Measurements from ENCODE around the gene FAM110A.
"Not testable (repeated sequence)": the region's sequence is repeated elsewhere in the genome, so short reads cannot be mapped to it uniquely, and the experiment has no call there.

FAM110A gene

DNA sequence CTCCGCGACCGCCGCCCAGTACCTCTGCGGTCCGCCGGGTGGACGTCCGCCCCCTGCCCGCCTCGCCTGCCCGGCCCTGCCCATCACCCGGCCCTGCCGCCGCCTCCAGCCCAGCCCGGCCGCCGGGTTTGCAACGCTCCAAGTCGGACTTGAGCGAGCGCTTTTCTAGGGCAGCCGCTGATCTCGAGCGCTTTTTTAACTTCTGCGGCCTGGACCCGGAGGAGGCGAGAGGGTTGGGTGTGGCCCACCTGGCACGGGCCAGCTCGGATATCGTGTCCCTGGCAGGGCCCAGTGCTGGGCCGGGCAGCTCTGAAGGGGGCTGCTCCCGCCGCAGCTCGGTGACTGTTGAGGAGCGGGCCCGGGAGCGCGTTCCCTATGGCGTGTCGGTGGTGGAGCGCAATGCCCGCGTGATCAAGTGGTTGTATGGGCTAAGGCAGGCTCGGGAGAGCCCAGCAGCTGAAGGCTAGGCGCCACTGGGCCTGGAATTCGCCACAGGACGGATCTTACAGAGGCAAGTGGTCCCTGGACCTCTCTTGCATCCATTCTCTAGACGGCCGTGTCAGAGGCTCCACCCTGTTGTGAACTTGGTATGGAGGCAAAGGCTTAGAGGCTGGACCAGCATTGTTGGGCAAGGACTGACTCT lies 11.8 kb downstream of the FAM110A start:
- DNase-seq: no peak

DNA sequence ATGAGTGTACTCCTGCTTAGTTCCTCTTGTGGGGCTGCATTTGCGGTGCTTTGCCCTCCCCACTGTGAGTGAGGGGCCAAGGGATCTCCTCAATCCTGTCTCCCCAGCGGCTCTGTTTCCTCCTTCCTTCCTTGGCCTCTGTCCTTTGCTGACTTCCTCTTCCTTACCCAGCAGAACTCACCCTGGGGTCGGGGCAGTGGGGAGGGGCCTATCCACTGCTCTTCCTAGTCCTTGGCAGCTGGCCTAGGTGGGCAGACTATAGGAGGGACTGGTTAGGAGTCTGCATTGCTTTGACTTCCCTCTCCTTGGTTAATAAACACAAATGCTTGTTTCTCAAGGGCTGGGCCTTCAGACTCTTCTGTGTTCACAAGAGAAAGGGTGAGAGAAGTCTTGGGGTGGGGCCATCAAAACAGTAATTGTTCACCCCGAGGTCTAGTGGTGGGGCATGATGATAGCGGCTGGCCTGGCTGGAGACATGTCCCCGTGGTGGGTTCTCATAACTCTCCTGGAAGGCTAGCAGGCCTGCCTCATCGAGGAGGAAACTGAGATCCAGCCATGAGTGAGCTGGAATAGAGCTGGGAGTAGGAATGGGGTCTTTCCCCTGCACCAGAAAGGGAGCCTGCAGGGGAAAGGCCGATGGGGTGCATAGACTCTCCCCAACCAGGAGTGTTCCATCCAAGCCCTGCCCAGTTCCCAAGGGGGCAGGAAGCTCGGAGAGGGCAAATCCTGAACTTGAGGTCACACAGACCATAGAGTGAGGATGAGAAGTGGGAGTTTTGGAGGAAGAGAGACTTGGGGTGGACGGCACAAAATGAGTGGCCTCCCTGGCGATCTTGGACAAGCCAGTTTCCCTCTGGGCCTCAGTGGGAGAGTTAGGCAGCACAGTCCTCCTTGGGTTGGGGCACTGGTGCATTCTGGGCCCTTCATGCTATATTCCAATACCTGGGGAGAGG lies 12.7 kb downstream of the FAM110A start:
- no peak for DNase-seq

DNA sequence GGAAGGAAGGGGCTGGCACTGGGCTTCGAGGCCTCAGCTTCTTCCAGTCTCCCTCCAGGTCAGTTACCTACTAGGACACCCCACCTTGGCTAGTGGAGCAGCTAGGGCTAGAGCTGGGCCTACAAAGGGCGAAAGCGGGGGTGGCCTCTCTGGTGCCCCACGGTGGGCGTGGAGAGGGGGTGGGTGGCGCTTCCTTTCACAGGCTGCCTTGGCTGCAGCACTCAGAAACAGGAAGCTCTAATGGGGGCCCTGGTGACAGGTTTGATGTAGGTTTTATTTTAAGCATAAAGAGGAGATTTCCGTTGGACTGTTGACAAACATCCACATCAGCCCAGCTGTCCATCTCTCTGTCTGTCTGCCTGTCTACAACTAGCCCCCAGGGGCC lies 13.4 kb downstream of the FAM110A start:
- DNase-seq: no peak

DNA sequence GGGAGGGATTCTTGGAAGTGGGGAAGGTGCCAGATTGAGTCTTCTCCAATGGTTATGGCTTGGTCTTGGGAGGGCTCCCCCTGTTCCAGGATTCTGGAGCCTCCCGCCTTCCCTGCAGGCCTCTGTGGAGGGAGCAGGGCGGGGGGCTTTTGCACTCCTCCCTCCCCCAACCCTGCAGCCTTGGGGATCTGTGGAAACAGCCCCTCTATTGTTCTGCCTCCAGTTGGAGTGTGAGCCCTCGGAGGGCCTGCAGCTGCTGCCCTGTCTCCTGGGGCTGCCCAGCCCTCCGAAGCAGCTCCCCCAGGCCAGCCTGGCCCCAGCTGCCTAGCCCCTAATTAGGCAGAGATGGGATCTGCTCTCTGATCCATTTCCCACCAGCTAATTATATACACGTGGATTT lies 14.7 kb downstream of the FAM110A start:
- DNase-seq: no peak

DNA sequence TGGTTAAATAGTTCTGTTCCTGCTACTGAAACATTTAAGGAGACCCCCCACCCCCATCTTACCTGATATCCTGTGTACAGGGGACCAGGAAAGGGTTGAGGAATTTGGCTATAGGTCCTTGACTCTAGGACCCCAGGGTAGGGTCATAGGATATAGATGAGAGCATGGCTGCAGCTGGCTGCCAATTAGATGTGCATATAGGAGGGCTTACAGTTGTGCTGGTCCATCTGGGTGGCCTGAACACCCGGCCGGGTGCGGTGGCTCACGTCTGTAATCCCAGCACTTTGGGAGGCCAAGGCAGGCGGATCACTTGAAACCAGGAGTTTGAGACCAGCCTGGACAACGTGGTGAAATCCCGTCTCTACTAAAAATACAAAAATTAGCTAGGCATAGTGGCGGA lies 15.2 kb downstream of the FAM110A start:
- not testable (repeated sequence) for DNase-seq

DNA sequence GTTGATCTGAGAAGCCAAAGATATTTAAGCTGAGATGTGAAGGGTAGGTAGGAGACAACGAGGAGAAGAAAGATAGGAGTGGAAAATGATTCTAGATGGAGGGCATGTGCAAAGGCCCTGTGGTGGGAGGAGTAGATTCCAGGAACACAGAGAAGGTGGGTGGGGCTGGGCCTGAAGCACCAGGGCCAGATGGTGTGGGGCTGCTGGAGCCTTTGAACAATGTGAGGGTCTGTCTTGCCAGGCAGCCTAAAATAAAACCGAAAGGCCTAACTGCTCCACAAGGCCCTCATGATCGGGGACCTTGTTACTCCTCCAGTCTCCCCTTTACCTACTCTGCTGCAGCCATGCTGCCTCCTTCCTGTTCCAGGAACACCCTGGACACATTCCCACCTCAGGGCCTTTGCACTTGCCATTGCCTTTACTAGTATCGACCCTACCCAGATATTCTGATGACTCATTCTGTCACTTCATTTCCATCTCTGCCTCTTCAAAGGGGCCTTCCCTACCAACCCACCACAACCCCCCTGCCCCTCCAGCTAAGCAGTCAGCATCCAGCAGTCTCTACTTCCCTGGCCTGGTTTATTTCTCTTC lies 20.0 kb downstream of the FAM110A start:
- no peak for DNase-seq

DNA sequence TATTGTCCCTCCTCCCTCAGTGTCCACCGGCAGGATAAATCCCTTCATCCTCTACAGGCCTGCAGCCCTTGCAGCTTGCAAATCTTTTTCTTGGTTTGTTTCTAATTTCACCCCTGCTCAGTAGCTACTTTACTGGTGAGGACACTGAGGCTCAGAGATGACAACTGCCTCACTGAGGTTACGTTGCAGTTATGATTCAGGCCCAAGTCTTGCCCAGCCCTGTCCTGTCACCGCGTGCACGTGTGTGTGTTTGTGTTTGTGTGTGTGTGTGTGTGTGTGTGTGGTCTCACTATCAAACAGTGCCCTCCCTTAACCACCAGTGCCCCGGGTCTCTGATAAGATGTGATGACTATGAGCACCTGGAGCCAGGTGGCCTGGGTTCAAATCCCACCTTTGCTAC lies 21.1 kb downstream of the FAM110A start:
- DNase-seq: no peak

DNA sequence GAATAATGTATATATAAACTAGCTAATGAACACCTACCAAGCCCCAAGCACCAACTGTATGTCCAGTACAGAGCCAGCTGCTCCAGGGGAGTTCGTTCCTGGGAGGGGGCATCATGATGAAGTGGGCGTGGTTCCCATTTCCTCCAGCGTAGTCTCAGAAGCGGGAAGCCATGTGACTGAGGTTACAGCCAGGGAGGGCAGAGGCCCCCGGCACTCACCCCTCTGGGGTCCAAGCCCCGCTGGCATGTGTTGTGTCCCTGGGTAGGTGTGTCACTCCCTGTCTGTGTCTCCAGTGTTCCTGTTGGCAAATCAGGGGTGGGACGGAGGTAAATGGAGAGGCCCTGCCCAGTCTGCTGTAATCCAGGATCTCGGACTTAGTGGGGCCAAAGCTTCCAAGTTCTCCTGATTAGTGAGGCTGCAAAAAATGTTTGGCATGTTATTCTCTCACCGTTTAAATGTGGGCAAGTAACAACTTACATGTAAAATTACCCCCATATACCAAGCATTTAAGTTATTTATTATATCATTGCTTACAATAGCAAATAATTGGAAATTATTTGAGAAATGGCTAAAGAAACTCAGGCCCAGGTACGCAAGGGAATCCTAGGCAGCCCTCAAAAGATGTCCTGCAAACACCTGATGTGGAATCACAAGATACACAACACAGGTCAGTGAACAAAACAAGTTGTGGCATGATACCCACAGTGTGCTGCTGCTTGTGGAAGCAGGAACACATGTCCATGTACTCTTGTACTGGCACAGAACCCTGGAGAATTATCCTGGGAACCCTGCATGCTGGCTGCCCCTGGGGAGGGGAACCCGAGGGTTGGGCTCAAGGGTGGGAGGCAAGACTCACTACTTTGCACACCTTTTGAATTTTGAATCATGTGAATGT lies 22.2 kb downstream of the FAM110A start:
- no peak for DNase-seq

DNA sequence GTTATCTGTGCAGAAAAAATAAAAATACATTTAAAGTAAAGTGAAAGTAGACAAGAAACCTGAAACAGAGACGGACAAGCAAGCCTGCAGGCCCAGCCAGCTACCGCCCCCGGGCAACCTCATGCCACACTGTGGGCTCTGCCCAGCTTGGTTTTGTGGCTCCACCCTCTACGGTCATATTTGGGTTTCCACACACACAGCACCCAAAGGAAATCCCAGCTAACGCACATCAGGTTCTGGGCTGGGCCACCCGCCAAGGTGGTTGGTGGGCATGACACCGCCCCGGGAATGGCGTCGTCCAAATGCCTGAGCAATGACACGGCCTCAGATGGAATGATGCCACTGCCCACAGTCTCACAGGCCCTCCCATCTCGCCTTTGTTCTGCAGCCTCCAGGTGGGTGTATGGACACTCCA lies 22.9 kb downstream of the FAM110A start:
- DNase-seq: peak; percentile 49

DNA sequence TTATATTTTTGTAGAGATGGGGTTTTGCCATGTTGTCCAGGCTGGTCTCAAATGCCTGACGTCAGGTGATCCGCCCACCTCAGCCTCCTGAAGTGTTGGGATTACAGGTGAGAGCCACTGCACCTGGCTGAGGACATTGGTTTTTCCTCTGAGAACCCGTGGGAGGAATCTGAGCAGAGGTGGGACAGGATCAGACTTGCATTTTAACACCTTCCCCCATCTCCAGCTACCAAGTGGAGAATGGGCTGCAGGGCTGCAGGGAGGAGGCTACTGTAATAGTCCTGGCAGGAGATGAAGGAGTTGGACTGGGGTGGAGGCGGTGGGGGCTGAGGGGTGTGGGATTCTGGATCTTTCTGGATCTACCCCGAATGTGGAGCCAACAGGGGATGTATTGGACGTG lies 24.5 kb downstream of the FAM110A start:
- no peak for DNase-seq

DNA sequence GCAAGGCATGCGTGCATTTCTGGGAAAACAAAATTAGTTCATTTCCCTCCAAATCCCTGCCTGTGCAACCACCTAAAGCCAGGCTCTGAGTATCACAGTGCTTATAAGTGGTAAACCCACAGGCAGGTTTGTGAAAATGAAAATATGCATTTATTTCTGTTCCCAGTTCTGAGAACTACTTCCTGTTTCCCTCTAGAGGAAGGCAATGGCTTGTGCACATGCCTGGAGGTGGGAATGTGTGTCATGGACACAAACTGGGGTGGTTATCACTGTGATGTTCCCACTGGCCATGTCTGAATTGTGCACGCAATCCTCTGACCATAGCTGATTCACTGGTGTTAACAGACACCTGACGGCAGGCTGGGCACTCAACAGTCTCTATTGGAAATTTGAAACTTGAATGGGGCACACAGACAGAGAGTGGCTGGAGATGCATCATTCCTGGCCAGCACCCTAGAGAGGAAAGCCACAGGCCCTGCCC lies 26.3 kb downstream of the FAM110A start:
- peak; percentile 3 for DNase-seq

DNA sequence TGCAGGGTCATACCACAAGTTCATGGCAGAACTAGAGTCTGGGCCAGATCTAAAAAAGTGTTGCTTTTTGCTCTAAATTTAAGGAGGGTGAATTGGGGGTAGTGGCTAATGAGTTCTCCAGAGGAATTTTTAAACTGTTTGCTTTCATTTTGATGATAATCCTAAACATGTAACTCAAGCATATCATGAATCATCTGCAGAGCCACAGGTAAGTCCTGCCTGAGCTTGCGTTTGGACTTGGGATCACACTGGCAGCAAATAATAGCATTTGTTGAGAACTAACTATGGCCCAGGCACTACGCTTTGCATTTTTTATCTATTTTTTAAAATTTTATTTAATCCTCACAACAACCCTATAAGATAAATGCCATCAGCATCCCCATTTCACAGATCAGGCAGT lies 27.4 kb downstream of the FAM110A start:
- DNase-seq: no peak

DNA sequence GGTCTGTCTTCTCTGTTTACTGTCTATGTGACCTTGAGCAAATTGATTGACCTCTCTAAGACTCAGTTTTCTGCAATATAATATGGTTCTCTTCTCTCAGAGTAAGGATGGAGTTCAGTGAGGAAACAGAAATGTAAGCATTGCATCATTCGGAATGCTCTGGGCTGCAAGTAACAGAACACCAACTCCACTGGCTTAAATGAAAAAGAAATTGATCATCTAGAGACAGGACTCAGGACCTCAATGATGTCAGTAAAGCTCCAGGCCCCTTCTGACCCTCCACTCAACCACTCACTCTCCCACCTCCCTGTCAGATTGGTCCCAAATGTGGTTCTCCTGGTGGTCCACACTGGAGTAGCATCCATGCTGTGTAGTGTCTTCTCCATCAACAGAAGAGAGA lies 31.9 kb downstream of the FAM110A start:
- no peak for DNase-seq

DNA sequence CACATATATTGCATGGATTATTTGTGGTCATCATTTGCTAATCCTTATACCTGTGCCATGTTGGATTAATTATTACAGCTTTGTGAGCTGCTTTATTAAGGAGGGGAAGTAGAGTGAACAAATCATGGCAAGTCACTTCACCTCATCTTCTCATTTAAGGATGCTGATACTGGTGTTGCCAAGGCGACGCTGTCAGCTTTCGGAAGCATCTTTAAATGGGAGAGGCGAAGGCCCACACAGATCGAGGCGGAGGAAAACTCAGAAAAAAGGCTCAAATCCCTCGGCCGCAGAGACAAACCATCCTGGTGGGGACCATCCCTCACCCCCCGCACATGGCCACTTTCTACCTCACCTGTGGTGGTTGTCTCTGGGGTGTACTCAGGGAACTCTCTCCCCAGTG lies 34.8 kb downstream of the FAM110A start:
- DNase-seq: no peak

DNA sequence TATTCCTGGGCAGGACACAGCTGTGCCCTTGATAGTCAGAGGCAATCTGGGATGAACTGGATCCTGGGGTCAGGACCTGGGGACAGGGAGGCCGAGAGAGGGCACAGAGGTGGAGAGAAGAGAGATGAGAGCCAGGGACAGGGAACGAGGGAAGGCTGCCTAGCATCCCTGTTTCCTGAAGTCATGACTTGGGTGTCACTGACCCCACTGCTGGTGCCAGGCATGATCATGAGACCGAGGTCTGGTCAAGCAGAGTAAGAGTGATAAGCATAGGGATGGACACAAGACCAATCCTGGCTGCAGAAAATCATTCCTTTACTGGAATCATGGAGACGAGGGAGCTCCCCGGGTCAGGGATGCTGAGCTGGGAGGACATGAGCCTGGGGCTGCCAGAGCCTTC lies 36.1 kb downstream of the FAM110A start:
- no peak for DNase-seq

DNA sequence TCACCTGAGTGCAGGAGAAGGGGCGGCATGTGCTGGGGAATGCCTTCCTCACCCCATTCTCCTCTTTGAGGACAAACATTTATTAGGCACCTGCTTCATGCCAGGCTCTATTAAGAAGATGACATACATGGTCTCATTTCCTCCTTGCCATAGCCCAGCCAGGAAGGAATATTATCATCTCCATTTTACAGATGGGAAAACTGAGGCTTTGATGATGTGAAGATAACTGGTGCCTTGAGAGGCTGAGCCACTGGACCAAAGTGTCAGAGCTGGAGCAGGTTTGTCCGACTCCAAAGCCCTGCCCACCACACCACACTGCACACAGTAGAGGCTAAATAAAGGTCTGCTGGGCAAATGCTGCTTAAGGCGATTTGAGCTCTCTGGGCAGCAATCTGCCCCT lies 37.2 kb downstream of the FAM110A start:
- no peak for DNase-seq

DNA sequence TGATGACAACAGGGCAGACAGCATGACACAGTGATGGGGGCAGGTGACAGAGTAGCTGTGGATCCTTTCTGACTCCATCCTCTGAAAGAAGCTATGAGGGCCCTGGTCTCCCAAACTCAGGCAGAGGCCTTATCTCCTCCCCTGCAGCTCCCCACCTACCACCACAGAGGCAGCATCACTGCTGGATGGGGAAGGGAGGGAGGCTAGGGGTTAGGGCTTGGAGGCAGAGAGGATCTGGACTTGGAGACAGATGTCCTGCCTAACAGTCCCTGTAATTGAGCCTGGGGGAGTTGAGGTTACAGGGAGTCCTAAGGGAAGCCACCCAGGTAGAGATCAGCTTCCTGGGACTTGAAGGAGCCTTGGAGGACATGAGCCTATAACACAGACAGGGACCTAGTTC lies 37.9 kb downstream of the FAM110A start:
- no peak for DNase-seq

DNA sequence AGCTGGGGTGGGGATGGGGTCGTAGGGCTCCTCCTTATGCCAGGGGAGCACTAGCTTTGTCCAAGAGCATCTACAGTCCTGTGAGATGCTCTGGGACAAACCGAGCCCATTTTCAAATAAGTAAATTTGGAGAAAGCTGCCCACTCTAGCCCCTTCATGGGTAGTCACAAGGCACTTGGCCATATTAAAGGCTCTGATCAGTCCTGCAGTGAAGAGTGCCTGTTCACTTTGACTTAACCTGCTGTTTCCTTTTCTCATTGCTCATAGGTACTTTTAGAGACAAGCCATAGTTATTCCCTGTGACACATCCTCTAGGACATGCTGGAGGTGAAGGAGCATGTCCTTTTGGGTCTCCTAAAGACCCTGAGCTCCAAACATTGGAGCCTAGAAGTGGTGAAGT lies 38.4 kb downstream of the FAM110A start:
- no peak for DNase-seq

DNA sequence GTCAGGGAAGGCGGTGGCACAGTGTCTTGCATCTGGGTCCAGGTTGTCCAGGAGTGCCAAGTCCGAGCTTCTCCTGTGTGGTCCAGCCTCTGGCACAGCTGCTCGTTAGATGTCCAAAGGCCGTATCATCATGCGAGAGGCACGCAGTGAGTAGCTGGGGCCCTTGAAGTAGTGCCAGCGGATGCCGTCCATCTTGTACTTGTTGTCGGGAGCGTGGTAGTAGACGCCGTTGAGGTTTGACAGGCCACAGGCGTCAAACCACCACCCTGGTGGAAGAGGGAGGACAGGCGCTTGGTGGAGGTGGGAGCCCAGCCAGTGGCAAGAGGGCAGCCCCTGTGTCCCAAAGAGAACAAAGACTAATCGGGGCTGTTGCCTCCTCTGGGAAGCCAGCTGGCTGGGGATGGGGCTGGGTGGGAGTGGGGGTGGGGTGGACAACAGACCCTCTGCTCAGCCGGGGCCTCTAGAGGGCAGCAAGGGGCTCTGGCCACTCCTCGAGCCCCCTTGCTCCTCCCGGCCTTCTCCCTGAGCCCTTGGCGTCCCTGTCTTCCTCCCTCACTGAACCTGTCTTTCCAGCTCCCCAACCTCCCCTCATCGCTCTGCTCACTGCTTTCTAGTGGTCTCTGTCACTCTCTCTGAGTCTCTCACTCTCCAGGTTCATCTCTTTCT lies 39.5 kb downstream of the FAM110A start:
- DNase-seq: no peak

DNA sequence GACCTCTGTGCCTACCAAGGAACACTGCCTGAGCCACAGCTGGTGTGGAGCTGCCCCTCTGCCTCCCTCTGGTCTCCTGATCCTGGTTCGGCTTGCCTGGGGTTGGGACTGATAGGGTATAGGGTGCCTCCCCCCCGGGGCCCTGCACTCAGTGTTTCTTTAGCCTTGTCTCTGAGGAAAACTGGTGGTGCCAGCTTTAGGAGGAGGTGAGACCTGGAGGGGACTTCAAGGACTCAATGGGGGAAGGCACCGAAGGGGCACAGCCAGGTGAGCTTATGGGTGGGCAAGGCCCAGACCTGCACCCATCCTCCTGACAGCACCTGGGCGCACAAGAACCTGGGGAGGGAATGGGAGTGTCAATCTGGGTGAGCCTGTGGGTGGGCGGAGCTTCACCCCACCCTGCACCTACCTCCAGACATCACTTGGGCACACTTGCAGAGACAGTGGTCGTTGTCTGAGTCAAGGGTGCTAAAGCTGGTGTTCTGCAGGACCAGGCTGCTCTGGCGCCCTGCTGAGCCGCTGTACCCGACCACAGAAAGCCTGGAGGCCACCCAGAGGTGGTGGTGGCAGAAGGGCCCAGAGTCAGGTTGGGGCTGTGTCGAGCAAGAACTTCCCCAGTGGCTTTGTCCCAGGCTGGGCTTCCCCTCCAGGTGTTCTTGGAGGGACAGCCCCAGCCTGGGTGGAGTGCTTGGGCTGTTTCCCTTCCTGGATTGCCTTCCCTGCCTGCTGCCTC lies 40.5 kb downstream of the FAM110A start:
- DNase-seq: no peak

DNA sequence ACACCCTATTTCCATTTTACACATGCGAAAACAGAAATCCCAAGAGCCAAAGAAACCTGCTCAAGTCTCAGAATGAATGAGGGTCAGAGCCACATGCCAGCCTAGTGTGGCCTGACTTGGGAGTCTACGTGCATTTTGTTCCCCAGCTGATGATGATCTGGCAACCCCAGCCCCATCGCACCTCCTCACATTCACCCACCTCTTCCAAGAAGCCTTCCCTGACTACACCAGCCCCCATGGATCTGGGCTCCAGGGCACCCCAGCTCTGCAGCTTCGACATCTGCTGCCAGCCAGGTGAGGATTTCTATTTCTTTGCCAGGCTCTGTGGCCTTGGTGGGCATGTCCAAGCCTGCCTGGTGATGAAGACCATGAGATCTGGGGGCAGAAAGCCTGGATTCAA lies 41.6 kb downstream of the FAM110A start:
- no peak for DNase-seq

DNA sequence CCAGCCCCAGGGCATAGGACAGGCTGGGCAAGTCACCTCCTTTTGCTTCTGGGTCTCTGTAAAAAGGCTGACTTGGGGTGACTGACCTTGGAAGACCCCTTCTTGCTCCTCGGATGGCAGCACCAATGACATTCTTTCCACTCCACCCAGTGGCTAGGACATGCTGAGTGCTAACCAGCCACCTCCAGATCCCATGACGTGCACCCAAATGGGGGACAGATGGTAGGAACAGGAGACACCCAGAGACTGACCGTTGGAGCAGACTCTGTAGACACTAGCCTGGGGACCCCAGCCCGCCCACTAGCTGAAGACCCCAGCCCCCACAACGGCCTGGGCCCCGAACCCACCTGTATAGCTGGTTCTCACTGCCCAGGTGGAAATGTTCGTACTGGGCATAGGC lies 44.3 kb downstream of the FAM110A start:
- DNase-seq: no peak
